ENCODE results near the gene CHST9.
"Not testable (repeated sequence)": the region's sequence is repeated elsewhere in the genome, so short reads cannot be mapped to it uniquely, and the experiment has no call there.

DNA sequence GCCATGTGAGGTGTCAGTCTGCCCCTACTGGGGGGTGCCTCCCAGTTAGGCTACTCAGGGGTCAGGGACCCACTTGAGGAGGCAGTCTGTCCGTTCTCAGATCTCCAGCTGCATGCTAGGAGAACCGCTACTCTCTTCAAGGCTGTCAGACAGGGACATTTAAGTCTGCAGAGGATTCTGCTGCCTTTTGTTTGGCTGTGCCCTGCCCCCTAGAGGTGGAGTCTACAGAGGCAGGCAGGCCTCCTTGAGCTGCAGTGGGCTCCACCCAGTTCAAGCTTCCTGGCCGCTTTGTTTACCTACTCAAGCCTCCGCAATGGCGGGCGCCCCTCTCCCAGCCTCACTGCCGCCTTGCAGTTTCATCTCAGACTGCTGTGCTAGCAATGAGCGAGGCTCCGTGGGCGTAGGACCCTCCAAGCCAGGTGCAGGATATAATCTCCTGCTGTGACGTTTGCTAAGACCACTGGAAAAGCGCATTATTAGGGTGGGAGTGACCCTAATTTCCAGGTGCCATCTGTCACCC lies 21.9 kb downstream of the CHST9 start:
- TF ChIP-seq, protein P1, sequence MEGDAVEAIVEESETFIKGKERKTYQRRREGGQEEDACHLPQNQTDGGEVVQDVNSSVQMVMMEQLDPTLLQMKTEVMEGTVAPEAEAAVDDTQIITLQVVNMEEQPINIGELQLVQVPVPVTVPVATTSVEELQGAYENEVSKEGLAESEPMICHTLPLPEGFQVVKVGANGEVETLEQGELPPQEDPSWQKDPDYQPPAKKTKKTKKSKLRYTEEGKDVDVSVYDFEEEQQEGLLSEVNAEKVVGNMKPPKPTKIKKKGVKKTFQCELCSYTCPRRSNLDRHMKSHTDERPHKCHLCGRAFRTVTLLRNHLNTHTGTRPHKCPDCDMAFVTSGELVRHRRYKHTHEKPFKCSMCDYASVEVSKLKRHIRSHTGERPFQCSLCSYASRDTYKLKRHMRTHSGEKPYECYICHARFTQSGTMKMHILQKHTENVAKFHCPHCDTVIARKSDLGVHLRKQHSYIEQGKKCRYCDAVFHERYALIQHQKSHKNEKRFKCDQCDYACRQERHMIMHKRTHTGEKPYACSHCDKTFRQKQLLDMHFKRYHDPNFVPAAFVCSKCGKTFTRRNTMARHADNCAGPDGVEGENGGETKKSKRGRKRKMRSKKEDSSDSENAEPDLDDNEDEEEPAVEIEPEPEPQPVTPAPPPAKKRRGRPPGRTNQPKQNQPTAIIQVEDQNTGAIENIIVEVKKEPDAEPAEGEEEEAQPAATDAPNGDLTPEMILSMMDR (IDR thresholded peaks at IDR 0.05 in 2 of 3, conservative IDR thresholded peaks at IDR 0.05 in 1 of 3; ENCODE audit: insufficient read depth in 2 of 3, low read depth in 1 of 3, low read length in 3 of 3), result not testable (repeated sequence)
- not testable (repeated sequence) for TF ChIP-seq NFRKB (IDR thresholded peaks at IDR 0.05; ENCODE audit: low read depth); ZNF668 (CRISPR knock-in tag; IDR thresholded peaks at IDR 0.05); SP1 (CRISPR knock-in tag; IDR thresholded peaks at IDR 0.05); CHD1 (IDR thresholded peaks at IDR 0.05; ENCODE audit: low read length); ZNF23 (CRISPR knock-in tag; IDR thresholded peaks at IDR 0.05); KAT7 (CRISPR knock-in tag; IDR thresholded peaks at IDR 0.05; ENCODE audit: borderline replicate concordance); NBN (IDR thresholded peaks at IDR 0.05; ENCODE audit: low read depth)
- TF ChIP-seq, protein P2, sequence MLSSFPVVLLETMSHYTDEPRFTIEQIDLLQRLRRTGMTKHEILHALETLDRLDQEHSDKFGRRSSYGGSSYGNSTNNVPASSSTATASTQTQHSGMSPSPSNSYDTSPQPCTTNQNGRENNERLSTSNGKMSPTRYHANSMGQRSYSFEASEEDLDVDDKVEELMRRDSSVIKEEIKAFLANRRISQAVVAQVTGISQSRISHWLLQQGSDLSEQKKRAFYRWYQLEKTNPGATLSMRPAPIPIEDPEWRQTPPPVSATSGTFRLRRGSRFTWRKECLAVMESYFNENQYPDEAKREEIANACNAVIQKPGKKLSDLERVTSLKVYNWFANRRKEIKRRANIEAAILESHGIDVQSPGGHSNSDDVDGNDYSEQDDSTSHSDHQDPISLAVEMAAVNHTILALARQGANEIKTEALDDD (IDR thresholded peaks at IDR 0.05), result not testable (repeated sequence)
